PC-3 (cell line): ENCODE measurements around the gene SKAP1. TPM values are rescaled to one million over a fixed set of nuclear protein-coding genes. Genes with fewer than 3 reads are reported as not detected.

Experiments used
- ATAC-seq: fragments of 200-7000 bp; cut with Tn5 transposase; 2 replicates; pipeline ENCODE4 v1.9.1; 2020; ENCODE audit warnings: mild to moderate bottlenecking, moderate library complexity
- BruUV-seq: library from RNA; stranded (reverse); fragments of 400-500 nt; replicated peaks from 2 replicates; lab custom pipeline; 2021; lab: Mats Ljungman, UMichigan
- CTCF ChIA-PET: fragments of 300-600 bp; sonication (Branson Sonifier 250); formaldehyde crosslinking; loops from one replicate; lab custom pipeline; 2022; ENCODE audit warnings: antibody characterized with exemption; lab: Charles Lee
- POLR2A ChIA-PET: fragments of 300-600 bp; sonication (Branson Sonifier 250); formaldehyde crosslinking; loops from one replicate; lab custom pipeline; 2022; ENCODE audit warnings: antibody characterized with exemption; ENCODE audit not compliant: unreplicated experiment; lab: Charles Lee
- DNase-seq: peaks from one replicate; pipeline ENCODE4 v3.0.0-alpha.2; 2015
- H2AFZ ChIP-seq: fragments of 300-600 bp; sonication (generic); 2 replicates; pipeline ENCODE4 v1.6.0; 2016; ENCODE audit warnings: antibody characterized with exemption, low read length
- H3F3A ChIP-seq: fragments of 300-600 bp; sonication (generic); one replicate; pipeline ENCODE4 v1.6.0; 2017; ENCODE audit warnings: antibody characterized with exemption, low read length, control low read depth, mild to moderate bottlenecking; ENCODE audit not compliant: unreplicated experiment
- H3K27ac ChIP-seq: fragments of 300-600 bp; sonication (generic); 2 replicates; pipeline ENCODE4 v1.5.1; 2016; ENCODE audit warnings: mild to moderate bottlenecking, low read length
- H3K27me3 ChIP-seq: fragments of 300-600 bp; sonication (generic); 2 replicates; pipeline ENCODE4 v1.6.1; 2016; ENCODE audit warnings: low read length, mixed read lengths
- H3K36me3 ChIP-seq: fragments of 300-600 bp; sonication (generic); 2 replicates; pipeline ENCODE4 v1.6.1; 2016; ENCODE audit warnings: low read depth, mixed run types, low read length, mixed read lengths
- H3K4me1 ChIP-seq: fragments of 300-600 bp; sonication (generic); 2 replicates; pipeline ENCODE4 v1.5.1; 2016; ENCODE audit warnings: low read length; ENCODE audit not compliant: insufficient read depth
- H3K4me2 ChIP-seq: fragments of 300-600 bp; sonication (generic); 2 replicates; pipeline ENCODE4 v1.6.0; 2016; ENCODE audit warnings: low read length
- H3K4me3 ChIP-seq: fragments of 300-600 bp; sonication (generic); 2 replicates; pipeline ENCODE4 v1.5.1; 2016; ENCODE audit warnings: mild to moderate bottlenecking, low read length, mixed read lengths
- H3K79me2 ChIP-seq: fragments of 300-600 bp; sonication (generic); 2 replicates; pipeline ENCODE4 v1.6.1; 2017; ENCODE audit warnings: low read length, mixed read lengths
- H3K9ac ChIP-seq: fragments of 300-600 bp; sonication (generic); 2 replicates; pipeline ENCODE4 v1.6.0; 2016; ENCODE audit warnings: mild to moderate bottlenecking, low read length
- H3K9me2 ChIP-seq: fragments of 300-600 bp; sonication (generic); replicated peaks from 2 replicates; pipeline ENCODE4 v1.6.1; 2016; ENCODE audit warnings: mixed run types, low read length, mixed read lengths
- H3K9me3 ChIP-seq: fragments of 300-600 bp; sonication (generic); 2 replicates; pipeline ENCODE4 v1.6.1; 2016; ENCODE audit warnings: low read length, mixed read lengths
- H4K20me1 ChIP-seq: fragments of 300-600 bp; sonication (generic); 2 replicates; pipeline ENCODE4 v1.6.1; 2016; ENCODE audit warnings: low read length, mixed read lengths
- EZH2 ChIP-seq: fragments of 300-600 bp; sonication (generic); IDR thresholded peaks from one replicate; pipeline ENCODE4 v1.6.1; 2017; ENCODE audit warnings: antibody characterized with exemption, mild to moderate bottlenecking, low read length; ENCODE audit not compliant: unreplicated experiment
- EZH2phosphoT487 ChIP-seq: fragments of 300-600 bp; sonication (generic); IDR thresholded peaks from 2 replicates; pipeline ENCODE4 v1.6.1; 2018; ENCODE audit warnings: mild to moderate bottlenecking, antibody characterized with exemption, low read length, borderline replicate concordance
- intact Hi-C: fragments of 100-400 bp; cut with micrococcal nuclease; formaldehyde crosslinking; loops from 2 replicates; pipeline ENCODE4 v1.9.0; 2023
- total RNA-seq: library from RNA; depleted of rRNA; stranded (reverse); fragments of >200 nt; gene quantifications from 2 replicates; pipeline ENCODE4 v1.2.3, GENCODE V29; 2014
- TF ChIP-seq, protein P1 (sequence below): fragments of 300-600 bp; sonication (generic); conservative IDR thresholded peaks from 2 replicates; pipeline ENCODE4 v1.5.1; 2017; ENCODE audit warnings: antibody characterized with exemption, low read depth, mild to moderate bottlenecking, low read length

Gene SKAP1
- total RNA-seq, 1 experiment from 2014 or later, result not detected

DNA sequence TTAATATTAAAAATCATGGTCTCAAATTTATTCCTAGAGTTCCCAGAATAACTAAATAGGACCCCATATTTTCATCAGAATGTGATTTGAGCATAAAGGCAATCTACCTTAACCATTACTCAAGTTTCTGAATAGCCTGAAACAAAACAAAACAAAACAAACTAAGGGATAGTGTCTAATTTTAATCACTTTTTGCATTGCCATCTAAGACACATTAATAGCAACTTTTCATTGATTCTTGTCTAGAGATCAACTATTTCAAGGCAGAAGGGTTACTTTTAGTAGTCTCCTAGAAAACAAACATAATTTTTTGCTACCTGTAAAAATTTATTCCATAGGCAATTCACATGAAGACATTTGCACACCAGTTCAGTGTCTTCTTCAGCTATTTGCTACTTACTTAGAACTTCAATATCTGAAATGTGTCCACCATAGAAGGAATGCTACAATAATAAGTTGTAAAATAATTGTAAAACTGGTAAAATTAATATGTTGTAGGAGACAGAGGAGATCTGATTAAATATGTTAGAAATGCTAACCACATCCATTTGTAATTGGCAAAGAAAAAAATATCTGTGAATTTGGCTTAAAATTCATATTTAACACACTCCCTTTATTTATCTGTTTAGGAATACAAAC lies 94.7 kb downstream of the SKAP1 start:
- H3F3A ChIP-seq, result no peaks in the 10 kb centered on the region
- H3K27ac ChIP-seq, result no peak overlapping the region
- ATAC-seq (no peak), DNase-seq (no peak)
- H2AFZ ChIP-seq, result no peak overlapping the region
- H3K27me3 ChIP-seq, result no peaks in the 10 kb centered on the region; the same call in 1 of the 2 replicates
- H3K9me3 ChIP-seq, result no peaks in the 10 kb centered on the region
- BruUV-seq, result no TSS peak
- POLR2A ChIA-PET, result no interaction called here
- no peaks in the 10 kb centered on the region for H3K36me3 ChIP-seq
- CTCF ChIA-PET, result interaction anchor here (0.6 to 1.6 kb wide), 9 partner anchors 13 to 283 kb away, joined by 3 to 8 read pairs (median 3); no protein-coding TSS in a partner anchor
- TF ChIP-seq, protein P1, sequence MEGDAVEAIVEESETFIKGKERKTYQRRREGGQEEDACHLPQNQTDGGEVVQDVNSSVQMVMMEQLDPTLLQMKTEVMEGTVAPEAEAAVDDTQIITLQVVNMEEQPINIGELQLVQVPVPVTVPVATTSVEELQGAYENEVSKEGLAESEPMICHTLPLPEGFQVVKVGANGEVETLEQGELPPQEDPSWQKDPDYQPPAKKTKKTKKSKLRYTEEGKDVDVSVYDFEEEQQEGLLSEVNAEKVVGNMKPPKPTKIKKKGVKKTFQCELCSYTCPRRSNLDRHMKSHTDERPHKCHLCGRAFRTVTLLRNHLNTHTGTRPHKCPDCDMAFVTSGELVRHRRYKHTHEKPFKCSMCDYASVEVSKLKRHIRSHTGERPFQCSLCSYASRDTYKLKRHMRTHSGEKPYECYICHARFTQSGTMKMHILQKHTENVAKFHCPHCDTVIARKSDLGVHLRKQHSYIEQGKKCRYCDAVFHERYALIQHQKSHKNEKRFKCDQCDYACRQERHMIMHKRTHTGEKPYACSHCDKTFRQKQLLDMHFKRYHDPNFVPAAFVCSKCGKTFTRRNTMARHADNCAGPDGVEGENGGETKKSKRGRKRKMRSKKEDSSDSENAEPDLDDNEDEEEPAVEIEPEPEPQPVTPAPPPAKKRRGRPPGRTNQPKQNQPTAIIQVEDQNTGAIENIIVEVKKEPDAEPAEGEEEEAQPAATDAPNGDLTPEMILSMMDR, result no peak
- TF ChIP-seq EZH2 (no peak), EZH2phosphoT487 (no peak)
- peaks cover 20% of the 10 kb centered on the region for H3K4me1 ChIP-seq
- no peaks in the 10 kb centered on the region for H4K20me1 ChIP-seq
- no peak overlapping the region for H3K4me2 ChIP-seq
- no peaks in the 10 kb centered on the region for H3K9me2 ChIP-seq
- no peak overlapping the region for H3K4me3 ChIP-seq
- no peak overlapping the region for H3K9ac ChIP-seq
- intact Hi-C loops, result loop anchor here (5.0 to 10.0 kb wide), 2 partner anchors 118 to 310 kb away; no protein-coding TSS in a partner anchor
- no peaks in the 10 kb centered on the region for H3K79me2 ChIP-seq

DNA sequence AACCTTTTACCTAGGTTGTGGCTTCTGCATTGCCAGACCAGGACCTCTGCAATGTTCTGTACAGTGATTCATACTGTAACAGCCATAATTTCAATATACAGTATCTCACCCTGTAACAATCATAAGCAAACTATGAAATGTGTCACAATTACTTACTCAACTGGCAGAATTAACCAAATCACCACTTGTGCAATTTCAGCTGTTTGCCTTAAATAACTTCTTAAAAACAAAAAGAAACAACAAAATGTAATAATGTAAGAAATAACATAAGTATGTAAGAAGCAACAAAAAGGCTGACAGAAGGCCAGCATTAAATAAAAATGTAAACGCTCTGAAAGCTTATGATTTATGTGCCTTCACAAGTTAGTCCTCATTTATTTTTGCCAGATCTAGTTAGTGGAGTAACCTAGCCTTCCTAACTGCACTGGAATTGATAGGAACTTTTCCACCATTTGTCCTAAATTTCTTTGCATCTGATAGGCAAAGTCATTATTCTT lies 96.9 kb downstream of the SKAP1 start:
- Histone ChIP-seq H3K27me3 (no peaks in the 10 kb centered on the region; the same call in 1 of the 2 replicates), H3F3A (no peaks in the 10 kb centered on the region), H3K4me2 (peak overlapping the region; percentile 20), H3K9me2 (no peaks in the 10 kb centered on the region), H4K20me1 (no peaks in the 10 kb centered on the region), H3K4me3 (no peak overlapping the region), H3K79me2 (no peaks in the 10 kb centered on the region), H3K4me1 (peaks cover 21% of the 10 kb centered on the region), H3K9me3 (no peaks in the 10 kb centered on the region), H2AFZ (no peak overlapping the region), H3K9ac (no peak overlapping the region), H3K27ac (no peak overlapping the region), H3K36me3 (no peaks in the 10 kb centered on the region)
- ChIA-PET CTCF (interaction anchor here (1.1 to 1.5 kb wide), 3 partner anchors 11 to 255 kb away, joined by 3 to 6 read pairs (median 6); no protein-coding TSS in a partner anchor), POLR2A (no interaction called here)
- TF ChIP-seq EZH2phosphoT487 (no peak), EZH2 (no peak)
- TF ChIP-seq, protein P1, result no peak
- intact Hi-C loops, result loop anchor here (1.0 to 10.0 kb wide), 2 partner anchors 74 to 308 kb away; no protein-coding TSS in a partner anchor
- ATAC-seq (peak; percentile 63), DNase-seq (peak; percentile 41)
- BruUV-seq, result no TSS peak
